Measurements from ENCODE around the gene NLGN2.

DNA sequence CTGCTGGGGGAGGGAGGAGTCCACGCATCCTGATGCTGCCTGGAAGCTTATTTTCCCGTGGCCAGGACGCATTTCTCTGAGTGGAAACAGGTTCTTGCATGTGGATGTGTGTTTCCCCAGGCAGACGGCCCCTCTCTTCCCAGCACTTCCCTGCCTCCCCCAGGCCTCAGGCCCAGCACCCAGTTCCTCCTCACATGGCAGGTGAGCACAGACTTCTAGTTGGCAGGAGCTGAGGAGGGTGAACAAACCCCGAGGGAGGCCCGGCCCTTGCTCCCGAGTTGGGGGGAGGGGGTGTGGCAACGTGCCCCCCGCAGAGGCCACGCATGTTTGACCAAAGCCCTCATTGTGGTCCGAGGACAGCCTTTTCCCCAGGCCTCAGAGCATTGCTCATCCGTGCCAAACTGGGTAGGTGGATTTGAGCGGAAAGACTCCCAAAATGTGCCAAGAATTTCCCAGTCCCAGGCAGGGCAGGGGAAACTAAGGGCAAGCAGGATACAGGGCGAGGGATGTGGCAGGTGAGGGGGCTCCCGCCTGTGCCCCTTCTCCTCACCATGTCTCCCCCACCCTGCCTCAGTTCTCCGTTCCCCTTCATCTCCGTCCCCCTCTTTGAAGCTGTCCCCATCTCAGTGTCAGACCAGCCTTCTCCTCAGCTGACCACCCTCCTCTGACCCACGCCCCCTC lies 11.0 kb downstream of the NLGN2 start:
- TF ChIP-seq EP300 (IDR thresholded peaks at IDR 0.05) (no peak), POLR2A (IDR thresholded peaks at IDR 0.05) (no peak)
- TF ChIP-seq, protein P1, sequence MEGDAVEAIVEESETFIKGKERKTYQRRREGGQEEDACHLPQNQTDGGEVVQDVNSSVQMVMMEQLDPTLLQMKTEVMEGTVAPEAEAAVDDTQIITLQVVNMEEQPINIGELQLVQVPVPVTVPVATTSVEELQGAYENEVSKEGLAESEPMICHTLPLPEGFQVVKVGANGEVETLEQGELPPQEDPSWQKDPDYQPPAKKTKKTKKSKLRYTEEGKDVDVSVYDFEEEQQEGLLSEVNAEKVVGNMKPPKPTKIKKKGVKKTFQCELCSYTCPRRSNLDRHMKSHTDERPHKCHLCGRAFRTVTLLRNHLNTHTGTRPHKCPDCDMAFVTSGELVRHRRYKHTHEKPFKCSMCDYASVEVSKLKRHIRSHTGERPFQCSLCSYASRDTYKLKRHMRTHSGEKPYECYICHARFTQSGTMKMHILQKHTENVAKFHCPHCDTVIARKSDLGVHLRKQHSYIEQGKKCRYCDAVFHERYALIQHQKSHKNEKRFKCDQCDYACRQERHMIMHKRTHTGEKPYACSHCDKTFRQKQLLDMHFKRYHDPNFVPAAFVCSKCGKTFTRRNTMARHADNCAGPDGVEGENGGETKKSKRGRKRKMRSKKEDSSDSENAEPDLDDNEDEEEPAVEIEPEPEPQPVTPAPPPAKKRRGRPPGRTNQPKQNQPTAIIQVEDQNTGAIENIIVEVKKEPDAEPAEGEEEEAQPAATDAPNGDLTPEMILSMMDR (IDR thresholded peaks at IDR 0.05): no peak
